DOHH2 (cell line): ENCODE measurements around the gene ITPKA.

Source experiments
- CTCF ChIP-seq: fragments of 200-600 bp; sonication (generic); IDR thresholded peaks from one replicate; pipeline ENCODE4 v1.5.1; 2014; ENCODE audit warnings: antibody characterized with exemption, mild to moderate bottlenecking, low read depth, low read length; ENCODE audit not compliant: poor library complexity, severe bottlenecking
- EZH2phosphoT487 ChIP-seq: fragments of 200-600 bp; sonication (generic); IDR thresholded peaks from 2 replicates; pipeline ENCODE4 v1.6.1; 2017; ENCODE audit warnings: borderline replicate concordance, mild to moderate bottlenecking, antibody characterized with exemption, low read length, moderate library complexity, mixed read lengths

DNA sequence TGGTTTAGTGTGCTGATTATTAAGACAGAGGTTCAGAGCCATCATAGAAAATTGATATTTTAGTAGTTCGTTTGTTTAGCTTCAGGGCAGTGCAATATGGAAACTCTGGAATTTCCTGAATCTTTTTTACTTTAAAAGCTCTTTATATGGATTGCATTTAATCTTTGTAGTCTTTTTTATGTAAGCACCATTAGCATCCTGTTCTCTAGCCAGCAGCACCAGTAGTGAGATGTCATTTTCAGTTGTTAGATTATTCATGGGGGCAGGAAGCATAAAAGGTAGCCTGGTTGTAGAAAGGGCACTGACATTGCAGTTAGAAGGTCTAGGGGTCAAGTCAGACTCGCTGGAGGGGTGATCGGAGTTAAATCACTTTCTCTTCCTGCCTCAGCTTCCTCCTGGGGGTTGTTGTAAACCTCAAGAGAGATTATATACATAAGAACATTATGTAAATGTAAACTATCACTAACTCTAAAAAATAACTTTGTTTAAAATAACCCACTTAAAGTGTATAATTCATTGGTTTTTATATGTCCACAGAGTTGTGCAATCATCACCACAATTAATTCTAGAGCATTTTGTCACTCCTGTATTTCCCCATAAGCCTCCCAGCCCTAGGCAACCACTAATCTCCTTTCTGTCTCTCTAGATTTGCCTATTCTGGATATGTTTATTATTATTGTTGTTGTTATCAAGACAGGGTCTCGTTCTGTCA is 31.4 kb upstream of the ITPKA start:
- TF ChIP-seq CTCF (no peak), EZH2phosphoT487 (no peak)
